ENCODE results near the gene RAB25. TPM values are rescaled to one million over a fixed set of nuclear protein-coding genes. Genes with fewer than 3 reads are reported as not detected.

The RAB25 gene
- total RNA-seq, 2 experiments from 2014 or later: not detected

DNA sequence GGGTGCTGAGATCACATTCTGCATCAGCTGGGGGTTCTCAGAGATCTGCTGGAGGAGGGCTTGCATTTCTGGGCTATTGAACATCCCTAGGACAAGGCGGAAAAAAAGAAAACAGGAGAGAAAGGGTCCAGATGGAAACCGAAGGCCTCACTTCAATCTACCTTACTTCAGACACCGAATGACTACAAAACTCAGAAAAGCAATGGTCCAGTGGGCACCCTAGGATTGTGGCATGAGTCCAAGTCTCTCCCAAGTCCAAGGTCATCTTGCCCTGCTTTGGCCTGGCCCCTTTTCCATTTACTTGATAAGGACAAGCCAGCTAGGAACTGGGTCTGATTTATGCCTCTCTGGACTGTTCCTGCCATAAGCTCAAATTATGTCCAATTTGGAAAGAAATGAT lies 18.1 kb upstream of the RAB25 start:
- POLR2A ChIA-PET: no interaction called here
- H4K20me1 ChIP-seq (ENCODE audit: insufficient read depth, low read length): no peaks in the 10 kb centered on the region
- CTCF ChIA-PET (ENCODE audit: unreplicated experiment): no interaction called here
- no peak for TF ChIP-seq EZH2phosphoT487 (IDR thresholded peaks at IDR 0.05; ENCODE audit: borderline replicate concordance, low read depth, low read length)
- TF ChIP-seq, protein P1, sequence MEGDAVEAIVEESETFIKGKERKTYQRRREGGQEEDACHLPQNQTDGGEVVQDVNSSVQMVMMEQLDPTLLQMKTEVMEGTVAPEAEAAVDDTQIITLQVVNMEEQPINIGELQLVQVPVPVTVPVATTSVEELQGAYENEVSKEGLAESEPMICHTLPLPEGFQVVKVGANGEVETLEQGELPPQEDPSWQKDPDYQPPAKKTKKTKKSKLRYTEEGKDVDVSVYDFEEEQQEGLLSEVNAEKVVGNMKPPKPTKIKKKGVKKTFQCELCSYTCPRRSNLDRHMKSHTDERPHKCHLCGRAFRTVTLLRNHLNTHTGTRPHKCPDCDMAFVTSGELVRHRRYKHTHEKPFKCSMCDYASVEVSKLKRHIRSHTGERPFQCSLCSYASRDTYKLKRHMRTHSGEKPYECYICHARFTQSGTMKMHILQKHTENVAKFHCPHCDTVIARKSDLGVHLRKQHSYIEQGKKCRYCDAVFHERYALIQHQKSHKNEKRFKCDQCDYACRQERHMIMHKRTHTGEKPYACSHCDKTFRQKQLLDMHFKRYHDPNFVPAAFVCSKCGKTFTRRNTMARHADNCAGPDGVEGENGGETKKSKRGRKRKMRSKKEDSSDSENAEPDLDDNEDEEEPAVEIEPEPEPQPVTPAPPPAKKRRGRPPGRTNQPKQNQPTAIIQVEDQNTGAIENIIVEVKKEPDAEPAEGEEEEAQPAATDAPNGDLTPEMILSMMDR (conservative IDR thresholded peaks at IDR 0.05; ENCODE audit: low read length): no peak
- DNase-seq (ENCODE audit: low spot score): no peak
- H3K27ac ChIP-seq (ENCODE audit: low read depth, low read length, poor library complexity, severe bottlenecking): no peak overlapping the region
- H3K79me2 ChIP-seq (ENCODE audit: insufficient read depth, low read depth, low read length): no peaks in the 10 kb centered on the region
- no TSS peak for BruUV-seq (replicated peaks)
- peaks cover 42% of the 10 kb centered on the region for H3K36me3 ChIP-seq (ENCODE audit: insufficient read depth, low read length)
- no peaks in the 10 kb centered on the region for H3K9me2 ChIP-seq (ENCODE audit: insufficient read depth, low read length)
- H3K4me2 ChIP-seq (ENCODE audit: low read length): no peak overlapping the region
- no peaks in the 10 kb centered on the region for H3K4me1 ChIP-seq (ENCODE audit: insufficient read depth, low read length, poor library complexity, severe bottlenecking)
- H2AFZ ChIP-seq (ENCODE audit: low read length): no peak overlapping the region
- intact Hi-C loops (cut with micrococcal nuclease; ENCODE audit: unreplicated experiment): no loop called here
- no peak overlapping the region for H3K4me3 ChIP-seq (ENCODE audit: low read depth, low read length, poor library complexity, severe bottlenecking)
- H3K9me3 ChIP-seq (ENCODE audit: low read length): no peaks in the 10 kb centered on the region

DNA sequence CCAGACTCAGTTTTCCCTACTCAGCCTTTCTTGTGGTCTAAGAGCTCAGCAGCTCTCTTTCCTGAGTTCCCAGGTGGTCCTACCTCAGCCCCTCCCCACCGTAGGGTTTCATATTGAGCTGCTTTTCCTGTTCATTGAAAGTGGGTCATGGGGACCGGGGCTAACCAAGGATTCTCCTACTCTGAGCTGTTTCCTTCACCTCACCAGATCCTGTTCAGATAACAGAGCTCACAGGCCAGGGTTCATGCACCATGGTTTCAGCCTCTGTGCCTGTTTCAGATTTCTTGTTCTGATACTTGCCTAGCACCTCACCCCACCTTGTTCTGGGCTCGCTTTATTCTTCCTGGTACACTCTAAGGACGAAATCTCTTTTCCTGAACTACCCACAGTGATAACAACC lies 15.9 kb upstream of the RAB25 start:
- Histone ChIP-seq H4K20me1 (ENCODE audit: insufficient read depth, low read length) (no peaks in the 10 kb centered on the region), H3K4me3 (ENCODE audit: low read depth, low read length, poor library complexity, severe bottlenecking) (no peak overlapping the region), H3K27ac (ENCODE audit: low read depth, low read length, poor library complexity, severe bottlenecking) (no peak overlapping the region), H3K36me3 (ENCODE audit: insufficient read depth, low read length) (peaks cover 55% of the 10 kb centered on the region), H3K4me2 (ENCODE audit: low read length) (no peak overlapping the region), H3K79me2 (ENCODE audit: insufficient read depth, low read depth, low read length) (no peaks in the 10 kb centered on the region), H2AFZ (ENCODE audit: low read length) (no peak overlapping the region), H3K4me1 (ENCODE audit: insufficient read depth, low read length, poor library complexity, severe bottlenecking) (no peaks in the 10 kb centered on the region), H3K9me3 (ENCODE audit: low read length) (no peaks in the 10 kb centered on the region), H3K9me2 (ENCODE audit: insufficient read depth, low read length) (no peaks in the 10 kb centered on the region)
- TF ChIP-seq, protein P1 (conservative IDR thresholded peaks at IDR 0.05; ENCODE audit: low read length): no peak
- intact Hi-C loops (cut with micrococcal nuclease; ENCODE audit: unreplicated experiment): no loop called here
- POLR2A ChIA-PET: interaction anchor here (0.6 kb wide), 1 partner anchor 125 kb away, joined by 5 read pairs; no protein-coding TSS in a partner anchor
- no peak for DNase-seq (ENCODE audit: low spot score)
- CTCF ChIA-PET (ENCODE audit: unreplicated experiment): interaction anchor here (0.6 kb wide), 1 partner anchor 8 kb away, joined by 6 read pairs; the partner anchor contains the start of gene UBQLN4
- BruUV-seq (replicated peaks): no TSS peak

DNA sequence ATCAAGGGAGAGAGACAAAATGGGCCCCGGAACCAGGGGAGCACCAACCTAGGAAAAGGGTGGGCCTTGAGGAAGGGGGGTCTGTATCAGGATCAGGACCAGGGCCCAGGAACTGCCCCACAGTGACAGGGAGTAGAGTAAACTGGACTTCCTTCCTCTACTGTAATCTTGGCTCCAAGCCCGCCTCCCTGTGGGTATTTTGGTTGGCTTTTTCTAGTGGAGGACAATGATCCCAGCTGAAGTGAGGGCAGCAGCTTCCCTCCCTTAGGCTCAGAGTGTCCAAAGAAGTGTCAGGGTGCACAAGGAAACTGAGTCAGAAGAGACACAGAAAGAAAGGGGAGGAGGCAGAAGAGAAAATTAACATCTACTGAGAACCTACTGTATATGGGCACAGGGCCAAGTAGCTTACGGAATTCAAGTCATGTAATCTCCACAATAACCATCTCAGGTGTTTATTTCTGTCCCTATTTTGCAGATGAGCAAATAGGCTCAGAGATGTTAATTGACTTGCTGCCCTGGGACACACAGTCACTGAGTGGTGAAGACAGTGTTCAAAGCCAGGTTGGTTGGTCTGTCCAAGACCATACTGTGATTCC lies 12.2 kb upstream of the RAB25 start:
- no peaks in the 10 kb centered on the region for H3K9me2 ChIP-seq (ENCODE audit: insufficient read depth, low read length)
- BruUV-seq (replicated peaks): no TSS peak
- no peaks in the 10 kb centered on the region for H4K20me1 ChIP-seq (ENCODE audit: insufficient read depth, low read length)
- peaks cover 7% of the 10 kb centered on the region for H3K4me1 ChIP-seq (ENCODE audit: insufficient read depth, low read length, poor library complexity, severe bottlenecking)
- no peak overlapping the region for H3K4me2 ChIP-seq (ENCODE audit: low read length)
- H3K27ac ChIP-seq (ENCODE audit: low read depth, low read length, poor library complexity, severe bottlenecking): no peak overlapping the region
- no peak overlapping the region for H3K4me3 ChIP-seq (ENCODE audit: low read depth, low read length, poor library complexity, severe bottlenecking)
- no peak for DNase-seq (ENCODE audit: low spot score)
- ChIA-PET CTCF (ENCODE audit: unreplicated experiment) (no interaction called here), POLR2A (interaction anchor here (1.6 kb wide), 1 partner anchor 18 kb away, joined by 7 read pairs; no protein-coding TSS in a partner anchor)
- no peak for TF ChIP-seq EZH2phosphoT487 (IDR thresholded peaks at IDR 0.05; ENCODE audit: borderline replicate concordance, low read depth, low read length)
- TF ChIP-seq, protein P1 (conservative IDR thresholded peaks at IDR 0.05; ENCODE audit: low read length): no peak
- no peaks in the 10 kb centered on the region for H3K9me3 ChIP-seq (ENCODE audit: low read length)
- peaks cover 13% of the 10 kb centered on the region; the same call in 1 of the 2 replicates for H3K79me2 ChIP-seq (ENCODE audit: insufficient read depth, low read depth, low read length)
- no peak overlapping the region for H2AFZ ChIP-seq (ENCODE audit: low read length)
- intact Hi-C loops (cut with micrococcal nuclease; ENCODE audit: unreplicated experiment): no loop called here
- H3K36me3 ChIP-seq (ENCODE audit: insufficient read depth, low read length): peaks cover 32% of the 10 kb centered on the region
